HUES64 (cell line): ENCODE measurements around the gene TMEM120B.
A peak's percentile ranks its signal among the peaks of the same experiment; 100 is the strongest.

Experiments
- H3K27ac ChIP-seq: 2 replicates; pipeline ENCODE4 v1.7.0; 2013; ENCODE audit warnings: low read depth, low read length, inconsistent platforms
- H3K27me3 ChIP-seq: 2 replicates; pipeline ENCODE4 v1.6.1; 2013; ENCODE audit warnings: mild to moderate bottlenecking, low read length; ENCODE audit not compliant: insufficient read depth
- H3K36me3 ChIP-seq: 2 replicates; pipeline ENCODE4 v1.6.1; 2013; ENCODE audit warnings: mild to moderate bottlenecking, low read length; ENCODE audit not compliant: insufficient read depth
- H3K4me1 ChIP-seq: 2 replicates; pipeline ENCODE4 v1.6.1; 2013; ENCODE audit warnings: mild to moderate bottlenecking, low read length, moderate library complexity; ENCODE audit not compliant: insufficient read depth
- H3K4me3 ChIP-seq: 2 replicates; pipeline ENCODE4 v1.5.1; 2013; ENCODE audit warnings: mild to moderate bottlenecking, low read length, moderate library complexity
- H3K9ac ChIP-seq: 2 replicates; pipeline ENCODE4 v1.6.1; 2013; ENCODE audit warnings: mild to moderate bottlenecking, low read depth, low read length
- H3K9me3 ChIP-seq: 2 replicates; pipeline ENCODE4 v1.6.1; 2013; ENCODE audit warnings: low read depth, low read length; ENCODE audit not compliant: insufficient read depth
- WGBS: fragments of 150-250, 120-280 bp; methylation state at CpG from one replicate; pipeline ENCODE4 v1.1.7; 2013; ENCODE audit warnings: missing lambda C conversion rate; 5-methylcytosine and 5-hydroxymethylcytosine counted together

Gene TMEM120B

GRCh38 chr12:121775501-121775900, 62.9 kb downstream of the TMEM120B start:
- H3K4me3 ChIP-seq = no peak overlapping the region
- H3K27ac ChIP-seq = peak overlapping the region; percentile 82
- H3K9ac ChIP-seq = peak overlapping the region; percentile 54
- H3K27me3 ChIP-seq = no peaks in the 10 kb centered on the region
- H3K9me3 ChIP-seq = no peaks in the 10 kb centered on the region
- peaks cover 16% of the 10 kb centered on the region for H3K36me3 ChIP-seq
- peaks cover 20% of the 10 kb centered on the region for H3K4me1 ChIP-seq
- WGBS = 83% methylated on average over 16 of the region's 16 CpGs

- Histone ChIP-seq H3K27me3 (no peaks in the 10 kb centered on the region), H3K27ac (no peak overlapping the region), H3K9me3 (no peaks in the 10 kb centered on the region), H3K9ac (no peak overlapping the region), H3K36me3 (peaks cover 22% of the 10 kb centered on the region), H3K4me1 (peaks cover 16% of the 10 kb centered on the region), H3K4me3 (no peak overlapping the region)
- 54% methylated on average over 23 of the region's 24 CpGs for WGBS
These were observed 63.9 kb downstream of the TMEM120B start for GRCh38 chr12:121776190-121777098.

GRCh38 chr12:121778567-121779421, 66.2 kb downstream of the TMEM120B start:
- Histone ChIP-seq H3K4me1 (peaks cover 17% of the 10 kb centered on the region), H3K4me3 (no peak overlapping the region), H3K27me3 (no peaks in the 10 kb centered on the region), H3K9ac (no peak overlapping the region), H3K36me3 (peaks cover 22% of the 10 kb centered on the region), H3K9me3 (no peaks in the 10 kb centered on the region), H3K27ac (no peak overlapping the region)
- 94% methylated on average over 17 of the region's 17 CpGs for WGBS

GRCh38 chr12:121779422-121779895, 66.9 kb downstream of the TMEM120B start:
- Histone ChIP-seq H3K9ac (no peak overlapping the region; the same call in 1 of the 2 replicates), H3K4me1 (peaks cover 17% of the 10 kb centered on the region), H3K4me3 (no peak overlapping the region), H3K27ac (no peak overlapping the region), H3K9me3 (no peaks in the 10 kb centered on the region), H3K36me3 (peaks cover 22% of the 10 kb centered on the region), H3K27me3 (no peaks in the 10 kb centered on the region)
- 95% methylated on average over 17 of the region's 17 CpGs for WGBS

GRCh38 chr12:121780429-121780828, 67.9 kb downstream of the TMEM120B start:
- Histone ChIP-seq H3K4me1 (peaks cover 11% of the 10 kb centered on the region), H3K27ac (no peak overlapping the region), H3K9me3 (no peaks in the 10 kb centered on the region), H3K4me3 (no peak overlapping the region), H3K9ac (no peak overlapping the region), H3K36me3 (peaks cover 22% of the 10 kb centered on the region), H3K27me3 (no peaks in the 10 kb centered on the region)
- 95% methylated on average over 10 of the region's 11 CpGs for WGBS

- Histone ChIP-seq H3K4me1 (peaks cover 5% of the 10 kb centered on the region; the same call in 1 of the 2 replicates), H3K4me3 (no peak overlapping the region), H3K9me3 (no peaks in the 10 kb centered on the region), H3K27ac (no peak overlapping the region), H3K9ac (no peak overlapping the region), H3K27me3 (no peaks in the 10 kb centered on the region), H3K36me3 (peaks cover 22% of the 10 kb centered on the region)
- 71% methylated on average over 5 of the region's 12 CpGs for WGBS
These were observed 69.0 kb downstream of the TMEM120B start for GRCh38 chr12:121781484-121781997.

GRCh38 chr12:121781998-121782979, 69.7 kb downstream of the TMEM120B start:
- Histone ChIP-seq H3K9ac (no peak overlapping the region), H3K9me3 (no peaks in the 10 kb centered on the region), H3K27me3 (no peaks in the 10 kb centered on the region), H3K4me3 (no peak overlapping the region), H3K4me1 (peaks cover 5% of the 10 kb centered on the region; the same call in 1 of the 2 replicates), H3K27ac (peak overlapping the region; percentile 33; the same call in 1 of the 2 replicates), H3K36me3 (peaks cover 22% of the 10 kb centered on the region)
- WGBS = 63% methylated on average over 13 of the region's 14 CpGs

GRCh38 chr12:121783766-121784165, 71.2 kb downstream of the TMEM120B start:
- H3K4me3 ChIP-seq = no peak overlapping the region
- H3K4me1 ChIP-seq = peaks cover 5% of the 10 kb centered on the region; the same call in 1 of the 2 replicates
- H3K9ac ChIP-seq = no peak overlapping the region
- no peaks in the 10 kb centered on the region for H3K27me3 ChIP-seq
- 91% methylated on average over 6 of the region's 6 CpGs for WGBS
- no peaks in the 10 kb centered on the region for H3K9me3 ChIP-seq
- peaks cover 20% of the 10 kb centered on the region for H3K36me3 ChIP-seq
- H3K27ac ChIP-seq = no peak overlapping the region

- H3K36me3 ChIP-seq = peaks cover 13% of the 10 kb centered on the region
- H3K27ac ChIP-seq = no peak overlapping the region
- H3K9ac ChIP-seq = no peak overlapping the region
- peaks cover 5% of the 10 kb centered on the region; the same call in 1 of the 2 replicates for H3K4me1 ChIP-seq
- no peaks in the 10 kb centered on the region for H3K9me3 ChIP-seq
- H3K4me3 ChIP-seq = no peak overlapping the region
- no peaks in the 10 kb centered on the region for H3K27me3 ChIP-seq
- WGBS = 90% methylated on average over 2 of the region's 6 CpGs
These were observed 71.9 kb downstream of the TMEM120B start for GRCh38 chr12:121784460-121784859.

GRCh38 chr12:121786440-121786825, 73.9 kb downstream of the TMEM120B start:
- 94% methylated on average over 6 of the region's 6 CpGs for WGBS
- Histone ChIP-seq H3K36me3 (no peaks in the 10 kb centered on the region), H3K27ac (no peak overlapping the region), H3K27me3 (no peaks in the 10 kb centered on the region), H3K4me1 (peaks cover 8% of the 10 kb centered on the region; the same call in 1 of the 2 replicates), H3K9me3 (no peaks in the 10 kb centered on the region), H3K4me3 (no peak overlapping the region), H3K9ac (no peak overlapping the region)
